ENCODE data around the gene ADGRG3. TPM values are rescaled to one million over a fixed set of nuclear protein-coding genes. Genes with fewer than 3 reads are reported as not detected.

Gene ADGRG3
- polyA plus RNA-seq, 1 donor (not counting 4 experiments of a cell fraction or from before 2014, with no cell fraction given) = not detected

DNA sequence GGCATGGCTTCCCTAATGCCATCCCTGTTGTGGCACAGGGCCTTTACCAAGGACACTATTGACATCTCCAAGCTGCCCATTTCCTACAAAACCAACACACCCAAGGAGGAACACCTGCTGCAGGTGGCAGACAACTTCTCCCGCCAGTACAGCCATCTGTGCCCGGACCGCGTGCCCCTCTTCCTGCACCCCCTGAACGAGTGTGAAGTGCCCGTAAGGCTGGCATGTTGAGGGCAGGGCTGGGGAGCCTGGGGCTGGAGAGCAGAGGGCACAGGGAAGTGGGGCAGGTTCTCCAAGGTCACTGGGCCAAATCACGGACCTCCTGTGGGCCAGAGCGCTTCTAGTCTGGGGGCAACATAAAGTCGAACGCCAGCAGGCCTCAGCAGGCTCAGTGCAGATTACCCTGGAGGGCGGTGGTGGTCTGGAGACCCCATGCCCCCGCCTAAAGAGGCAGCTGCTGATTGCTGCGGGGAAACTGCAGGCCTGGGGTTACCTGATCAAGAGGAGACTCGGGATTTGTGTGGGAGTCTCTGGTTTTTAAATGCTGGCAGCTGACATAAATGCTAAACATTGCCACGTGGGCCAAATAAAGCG is 30.8 kb downstream of the ADGRG3 start:
- dilution Hi-C loops (cut with MboI; ENCODE audit: extremely low pct_ligation_motif_present, low sequenced_read_pairs) = no loop called here

GRCh38 chr16:57699481-57699880 is 31.4 kb downstream of the ADGRG3 start:
- H3K9me1 ChIP-seq (ENCODE audit: control insufficient read depth, extremely low read depth, insufficient read depth, low read length) = no peaks in the 10 kb centered on the region
- H3K4me2 ChIP-seq (ENCODE audit: control insufficient read depth, extremely low read depth, insufficient read depth, low read depth, low read length) = no peak overlapping the region
- TF ChIP-seq EZH2 (IDR thresholded peaks at IDR 0.05; ENCODE audit: low read length) (no peak), CTCF (optimal IDR thresholded peaks at IDR 0.05 in 1 of 3, IDR thresholded peaks at IDR 0.05 in 1 of 3, conservative IDR thresholded peaks at IDR 0.05 in 1 of 3; ENCODE audit: extremely low read depth in 1 of 3, insufficient read depth in 2 of 3, low read length in 3 of 3) (no peak)
- FAIRE-seq (no peak), DNase-seq (ENCODE audit: low read depth, low spot score) (no peak)
- no peaks in the 10 kb centered on the region for H4K20me1 ChIP-seq (ENCODE audit: control insufficient read depth, extremely low read depth, insufficient read depth, low read length)
- H3K36me3 ChIP-seq (ENCODE audit: control insufficient read depth in 2 of 2, extremely low read depth in 1 of 2, insufficient read depth in 2 of 2, low read length in 2 of 2) = no peaks in the 10 kb centered on the region
- H3K4me3 ChIP-seq (ENCODE audit: control insufficient read depth in 2 of 3, extremely low read depth in 1 of 3, insufficient read depth in 2 of 3, low read depth in 1 of 3, low read length in 3 of 3) = no peak overlapping the region
- H3K79me2 ChIP-seq (ENCODE audit: control insufficient read depth, insufficient read depth, low read length) = no peaks in the 10 kb centered on the region
- no peaks in the 10 kb centered on the region for H3K9me3 ChIP-seq (ENCODE audit: control insufficient read depth, low read depth, low read length)
- no peak overlapping the region for H3K27ac ChIP-seq (ENCODE audit: control insufficient read depth, insufficient read depth, low read length)
- H3K27me3 ChIP-seq (ENCODE audit: control insufficient read depth, extremely low read depth, insufficient read depth, low read length) = no peaks in the 10 kb centered on the region
- no peaks in the 10 kb centered on the region for H3K4me1 ChIP-seq (ENCODE audit: control insufficient read depth, extremely low read depth, insufficient read depth, low read length)
- H2AFZ ChIP-seq (ENCODE audit: control insufficient read depth, low read length) = no peak overlapping the region
- dilution Hi-C loops (cut with MboI; ENCODE audit: extremely low pct_ligation_motif_present, low sequenced_read_pairs) = no loop called here
- H3K9ac ChIP-seq (ENCODE audit: control insufficient read depth, extremely low read depth, insufficient read depth, low read length) = no peak overlapping the region

More for the DNA sequence above, 30.8 kb downstream of the ADGRG3 start:
- no peak overlapping the region for H2AFZ ChIP-seq (ENCODE audit: control insufficient read depth, low read length)
- H3K36me3 ChIP-seq (ENCODE audit: control insufficient read depth in 2 of 2, extremely low read depth in 1 of 2, insufficient read depth in 2 of 2, low read length in 2 of 2) = no peaks in the 10 kb centered on the region
- H3K4me1 ChIP-seq (ENCODE audit: control insufficient read depth, extremely low read depth, insufficient read depth, low read length) = no peaks in the 10 kb centered on the region
- no peak overlapping the region for H3K4me3 ChIP-seq (ENCODE audit: control insufficient read depth in 2 of 3, extremely low read depth in 1 of 3, insufficient read depth in 2 of 3, low read depth in 1 of 3, low read length in 3 of 3)
- H3K27me3 ChIP-seq (ENCODE audit: control insufficient read depth, extremely low read depth, insufficient read depth, low read length) = no peaks in the 10 kb centered on the region
- no peak overlapping the region for H3K4me2 ChIP-seq (ENCODE audit: control insufficient read depth, extremely low read depth, insufficient read depth, low read depth, low read length)
- no peaks in the 10 kb centered on the region for H3K79me2 ChIP-seq (ENCODE audit: control insufficient read depth, insufficient read depth, low read length)
- DNase-seq (ENCODE audit: low read depth, low spot score) = no peak
- H3K27ac ChIP-seq (ENCODE audit: control insufficient read depth, insufficient read depth, low read length) = no peak overlapping the region
- no peak overlapping the region for H3K9ac ChIP-seq (ENCODE audit: control insufficient read depth, extremely low read depth, insufficient read depth, low read length)
- no peak for FAIRE-seq
- no peaks in the 10 kb centered on the region for H3K9me3 ChIP-seq (ENCODE audit: control insufficient read depth, low read depth, low read length)
- H3K9me1 ChIP-seq (ENCODE audit: control insufficient read depth, extremely low read depth, insufficient read depth, low read length) = no peaks in the 10 kb centered on the region
- no peaks in the 10 kb centered on the region for H4K20me1 ChIP-seq (ENCODE audit: control insufficient read depth, extremely low read depth, insufficient read depth, low read length)
- TF ChIP-seq CTCF (optimal IDR thresholded peaks at IDR 0.05 in 1 of 3, IDR thresholded peaks at IDR 0.05 in 1 of 3, conservative IDR thresholded peaks at IDR 0.05 in 1 of 3; ENCODE audit: extremely low read depth in 1 of 3, insufficient read depth in 2 of 3, low read length in 3 of 3) (no peak), EZH2 (IDR thresholded peaks at IDR 0.05; ENCODE audit: low read length) (no peak)
